CD14-positive monocyte (primary cell): ENCODE data around the gene NTSR2. TPM values are rescaled to one million over a fixed set of nuclear protein-coding genes. Genes with fewer than 3 reads are reported as not detected.

Experiments
- DNase-seq, 3 donors: peaks; one replicate each; pipeline ENCODE4 v3.0.0-alpha.2; 2011 to 2022
- H2AFZ ChIP-seq: 2 replicates; pipeline ENCODE4 v1.6.0; 2012; ENCODE audit warnings: mild to moderate bottlenecking, low read depth, low read length, inconsistent platforms; ENCODE audit not compliant: insufficient read depth, poor library complexity, severe bottlenecking
- H3K27ac ChIP-seq, 2 donors: 1 replicate in 1 of 2; 2 replicates in 1 of 2; pipeline ENCODE4 v1.5.1; 2012 to 2013; ENCODE audit warnings: low read length in 2 of 2, control low read depth in 1 of 2, inconsistent platforms in 1 of 2, low read depth in 1 of 2, mild to moderate bottlenecking in 1 of 2
- H3K27me3 ChIP-seq, 2 donors: one replicate each; pipeline versions ENCODE4 v1.6.0 to v1.6.1; 2011 to 2013; ENCODE audit warnings: low read length in 2 of 2; ENCODE audit not compliant: control insufficient read depth in 2 of 2, insufficient read depth in 2 of 2
- H3K36me3 ChIP-seq, 2 donors: replicated peaks in 1 of 2; 1 replicate in 1 of 2; 2 replicates in 1 of 2; pipeline versions ENCODE4 v1.5.1 to v1.6.1; 2012 to 2013; ENCODE audit warnings: low read length in 2 of 2, control low read depth in 1 of 2, inconsistent platforms in 1 of 2, mild to moderate bottlenecking in 1 of 2; ENCODE audit not compliant: insufficient read depth in 2 of 2, control insufficient read depth in 1 of 2
- H3K4me1 ChIP-seq, 2 donors: 1 replicate in 1 of 2; 2 replicates in 1 of 2; pipeline versions ENCODE4 v1.5.1 to v1.6.1; 2012 to 2013; ENCODE audit warnings: low read length in 2 of 2, control low read depth in 1 of 2, inconsistent platforms in 1 of 2, mild to moderate bottlenecking in 1 of 2, moderate library complexity in 1 of 2; ENCODE audit not compliant: insufficient read depth in 2 of 2, control insufficient read depth in 1 of 2
- H3K4me2 ChIP-seq: replicated peaks from 2 replicates; pipeline ENCODE3; 2012; ENCODE audit warnings: low read length, moderate library complexity, mild to moderate bottlenecking; ENCODE audit not compliant: poor library complexity, severe bottlenecking; ENCODE audit errors: extremely low read depth
- H3K4me3 ChIP-seq, 3 experiments: fragments of 200-600 bp in 1 of 3; sonication (generic) in 1 of 3; replicated peaks in 1 of 3; 1 replicate in 2 of 3; 2 replicates in 1 of 3; pipeline ENCODE4 v1.5.1; 2011 to 2013; ENCODE audit warnings: low read length in 3 of 3, mild to moderate bottlenecking in 3 of 3, control low read depth in 2 of 3, low read depth in 2 of 3, inconsistent platforms in 1 of 3, moderate library complexity in 1 of 3
- H3K79me2 ChIP-seq: 2 replicates; pipeline ENCODE4 v1.6.0; 2012; ENCODE audit warnings: mild to moderate bottlenecking, control low read depth, inconsistent platforms, low read length, moderate library complexity; ENCODE audit not compliant: insufficient read depth
- H3K9ac ChIP-seq: 2 replicates; pipeline ENCODE4 v1.6.0; 2017; ENCODE audit warnings: low read length, mild to moderate bottlenecking; ENCODE audit not compliant: insufficient read depth, poor library complexity, severe bottlenecking
- H3K9me3 ChIP-seq, 2 donors: replicated peaks in 1 of 2; 1 replicate in 1 of 2; 2 replicates in 1 of 2; pipeline versions ENCODE4 v1.5.1 to v1.6.1; 2012 to 2013; ENCODE audit warnings: low read length in 2 of 2, control low read depth in 1 of 2; ENCODE audit not compliant: control insufficient read depth in 1 of 2, insufficient read depth in 1 of 2
- H4K20me1 ChIP-seq: 2 replicates; pipeline ENCODE4 v1.6.0; 2012; ENCODE audit warnings: mild to moderate bottlenecking, low read length, control low read depth, moderate library complexity; ENCODE audit not compliant: insufficient read depth
- H3K27ac Mint-ChIP-seq, 7 donors: one replicate each; pipeline ENCODE4 v1.8.0; 2020; ENCODE audit warnings: mild to moderate bottlenecking in 7 of 7, mixed read lengths in 7 of 7, moderate library complexity in 6 of 7, inconsistent platforms in 2 of 7
- H3K27me3 Mint-ChIP-seq, 3 donors: one replicate each; pipeline ENCODE4 v1.8.0; 2021 to 2022; ENCODE audit warnings: low read depth in 3 of 3, mild to moderate bottlenecking in 3 of 3, mixed read lengths in 3 of 3, moderate library complexity in 3 of 3, inconsistent platforms in 1 of 3
- H3K36me3 Mint-ChIP-seq, 2 donors: one replicate each; pipeline ENCODE4 v1.8.0; 2020; ENCODE audit warnings: mixed read lengths in 2 of 2, inconsistent platforms in 1 of 2, mild to moderate bottlenecking in 1 of 2
- H3K4me1 Mint-ChIP-seq: one replicate; pipeline ENCODE4 v1.8.0; 2020; ENCODE audit warnings: mild to moderate bottlenecking, mixed read lengths
- H3K4me3 Mint-ChIP-seq, 2 donors: one replicate each; pipeline ENCODE4 v1.8.0; 2020; ENCODE audit warnings: mild to moderate bottlenecking in 2 of 2, mixed read lengths in 2 of 2, moderate library complexity in 1 of 2
- H3K9me3 Mint-ChIP-seq, 7 donors: one replicate each; pipeline ENCODE4 v1.8.0; 2020 to 2022; ENCODE audit warnings: mixed read lengths in 7 of 7, mild to moderate bottlenecking in 6 of 7, moderate library complexity in 6 of 7, inconsistent platforms in 2 of 7
- CTCF ChIP-seq: fragments of 200-600 bp; IDR thresholded peaks from one replicate; pipeline ENCODE4 v1.8.0; 2022; ENCODE audit warnings: antibody characterized with exemption, mild to moderate bottlenecking
- WGBS: methylation state at CpG from one replicate; pipeline ENCODE4 v1.1.5; 2013; ENCODE audit warnings: missing lambda C conversion rate; ENCODE audit not compliant: insufficient coverage; 5-methylcytosine and 5-hydroxymethylcytosine counted together
- intact Hi-C, 2 donors: fragments of 100-400 bp; cut with micrococcal nuclease; formaldehyde crosslinking; loops; one replicate each; pipeline versions ENCODE4 v1.15.0 to v1.15.1; 2023
- polyA plus RNA-seq, 3 donors: library from polyadenylated mRNA; depleted of rRNA in 1 of 3; unstranded in 2 of 3; stranded (reverse) in 1 of 3; fragments of 300-500 nt in 2 of 3; fragments of >200 nt in 1 of 3; fragmentation: Illumina TruSeq in 2 of 3; gene quantifications; 1 replicate in 2 of 3; 2 replicates in 1 of 3; pipeline ENCODE4 v1.2.3, GENCODE V29; 2012 to 2021

Gene NTSR2
- polyA plus RNA-seq, 3 donors, result not detected

DNA sequence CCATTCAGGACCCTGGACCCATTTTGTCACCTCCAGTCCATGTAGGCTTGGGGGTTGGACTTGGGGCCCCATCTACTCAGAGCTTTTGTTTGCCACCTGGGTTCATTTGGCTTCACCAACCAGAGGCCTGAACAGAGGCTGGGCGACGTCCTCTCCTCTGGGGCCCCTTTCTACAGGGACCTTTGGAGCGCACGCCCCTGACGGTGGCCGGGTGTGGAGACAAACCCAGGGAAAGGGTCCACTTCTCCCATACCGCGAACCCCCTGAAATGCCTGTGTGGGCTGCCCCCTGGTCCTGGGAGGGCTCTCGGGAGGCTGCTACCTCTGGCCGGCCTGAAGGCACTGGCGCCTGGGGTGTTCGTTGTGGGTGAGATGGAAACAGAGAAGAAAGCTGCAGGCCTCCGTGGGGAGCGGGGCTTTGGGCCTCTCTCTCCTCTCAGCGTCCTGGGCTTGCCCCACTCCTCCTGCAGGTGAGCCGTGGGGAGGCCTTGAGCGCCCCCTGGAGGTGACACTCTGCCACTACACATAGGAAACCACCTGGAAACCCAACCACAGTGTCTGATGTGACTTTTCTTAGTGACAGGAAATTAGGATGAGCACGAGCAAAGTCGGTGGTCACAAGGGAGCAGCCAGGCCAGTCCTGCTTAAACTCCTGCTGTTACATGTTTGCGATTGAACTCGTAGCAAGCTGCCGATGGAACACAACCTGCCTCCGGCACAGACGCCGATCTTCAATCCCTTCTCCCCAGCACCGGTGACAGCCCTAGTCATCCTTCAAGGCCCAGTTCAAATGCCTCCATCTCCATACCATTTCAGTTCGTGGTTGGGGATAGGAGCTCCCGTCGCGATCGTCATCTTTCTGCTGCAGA lies 12.0 kb upstream of the NTSR2 start:
- H3K79me2 ChIP-seq, result no peaks in the 10 kb centered on the region
- intact Hi-C loops, result no loop called here
- TF ChIP-seq CTCF, result peak; percentile 83
- no peaks in the 10 kb centered on the region for H4K20me1 ChIP-seq
- Mint-ChIP-seq H3K36me3 (no peaks in the 10 kb centered on the region), H3K4me1 (no peaks in the 10 kb centered on the region), H3K9me3 (peaks cover 0 to 4% (median 0%) of the 10 kb centered on the region in 7 donors), H3K27me3 (peaks cover 31 to 46% (median 33%) of the 10 kb centered on the region in 3 donors), H3K4me3 (no peak overlapping the region), H3K27ac (no peak overlapping the region)
- peaks cover 0 to 15% of the 10 kb centered on the region in 2 donors for H3K27me3 ChIP-seq
- WGBS, result 64% methylated on average over 21 of the region's 31 CpGs
- H3K36me3 ChIP-seq, result no peaks in the 10 kb centered on the region
- no peak overlapping the region for H2AFZ ChIP-seq
- H3K9ac ChIP-seq, result no peak overlapping the region
- no peak overlapping the region for H3K27ac ChIP-seq
- peak in 1 of 3 donors; percentile 31 for DNase-seq
- no peaks in the 10 kb centered on the region for H3K4me1 ChIP-seq
- H3K9me3 ChIP-seq, result no peaks in the 10 kb centered on the region
- no peak overlapping the region for H3K4me2 ChIP-seq
- H3K4me3 ChIP-seq, result no peak overlapping the region

DNA sequence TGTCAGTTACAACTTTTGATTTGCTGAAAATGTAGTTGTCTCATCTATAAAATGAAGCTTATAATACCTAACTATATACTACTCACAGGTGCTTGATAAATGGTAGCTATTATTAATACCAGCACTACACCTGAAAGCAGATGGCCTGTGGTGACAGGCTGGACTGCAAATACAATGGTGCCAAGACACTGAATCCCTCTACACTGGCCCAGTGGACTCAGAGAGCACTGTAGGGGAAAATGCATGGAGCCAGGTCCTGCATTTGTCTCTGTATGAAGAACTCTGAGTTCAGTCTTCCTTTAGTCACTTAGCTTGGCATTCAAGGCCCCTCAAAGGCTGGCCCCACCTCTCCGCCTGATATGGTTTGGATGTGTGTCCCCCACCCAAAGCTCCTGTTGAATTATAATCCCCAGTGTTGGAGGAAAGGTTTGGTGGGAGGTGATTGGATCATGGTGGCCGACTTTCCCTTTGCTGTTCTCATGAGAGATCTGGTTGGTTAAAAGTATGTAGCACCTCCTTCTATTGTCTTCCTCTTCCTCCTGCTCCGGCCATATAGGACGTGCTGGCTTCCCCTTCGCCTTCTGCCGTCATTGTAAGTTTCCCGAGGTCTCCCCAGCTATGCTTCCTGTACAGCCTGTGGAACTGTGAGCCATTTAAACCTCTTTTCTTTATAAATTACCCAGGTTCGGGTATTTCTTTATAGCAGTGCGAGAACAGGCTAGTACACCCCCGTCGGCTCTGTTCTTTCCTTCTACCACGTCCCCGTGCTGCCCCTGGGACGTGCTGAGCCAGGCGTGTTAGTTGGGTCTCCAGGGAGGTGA lies 11.1 kb upstream of the NTSR2 start:
- Mint-ChIP-seq H3K9me3 (peaks cover 0 to 4% (median 2%) of the 10 kb centered on the region in 7 donors), H3K4me1 (no peaks in the 10 kb centered on the region), H3K27me3 (peaks cover 36 to 52% (median 40%) of the 10 kb centered on the region in 3 donors), H3K4me3 (no peak overlapping the region), H3K36me3 (no peaks in the 10 kb centered on the region), H3K27ac (no peak overlapping the region)
- intact Hi-C loops, result no loop called here
- WGBS, result 93% methylated on average over 9 of the region's 15 CpGs
- DNase-seq, result no peak
- no peak overlapping the region for H3K27ac ChIP-seq
- H3K27me3 ChIP-seq, result peaks cover 2 to 22% of the 10 kb centered on the region in 2 donors
- H3K79me2 ChIP-seq, result no peaks in the 10 kb centered on the region
- TF ChIP-seq CTCF, result no peak
- H3K4me2 ChIP-seq, result no peak overlapping the region
- no peaks in the 10 kb centered on the region for H3K36me3 ChIP-seq
- H4K20me1 ChIP-seq, result no peaks in the 10 kb centered on the region
- no peaks in the 10 kb centered on the region for H3K4me1 ChIP-seq
- H3K9ac ChIP-seq, result no peak overlapping the region
- H3K9me3 ChIP-seq, result no peaks in the 10 kb centered on the region
- H2AFZ ChIP-seq, result no peak overlapping the region
- H3K4me3 ChIP-seq, result no peak overlapping the region
